Measurements from ENCODE around the gene NUP54.

DNA sequence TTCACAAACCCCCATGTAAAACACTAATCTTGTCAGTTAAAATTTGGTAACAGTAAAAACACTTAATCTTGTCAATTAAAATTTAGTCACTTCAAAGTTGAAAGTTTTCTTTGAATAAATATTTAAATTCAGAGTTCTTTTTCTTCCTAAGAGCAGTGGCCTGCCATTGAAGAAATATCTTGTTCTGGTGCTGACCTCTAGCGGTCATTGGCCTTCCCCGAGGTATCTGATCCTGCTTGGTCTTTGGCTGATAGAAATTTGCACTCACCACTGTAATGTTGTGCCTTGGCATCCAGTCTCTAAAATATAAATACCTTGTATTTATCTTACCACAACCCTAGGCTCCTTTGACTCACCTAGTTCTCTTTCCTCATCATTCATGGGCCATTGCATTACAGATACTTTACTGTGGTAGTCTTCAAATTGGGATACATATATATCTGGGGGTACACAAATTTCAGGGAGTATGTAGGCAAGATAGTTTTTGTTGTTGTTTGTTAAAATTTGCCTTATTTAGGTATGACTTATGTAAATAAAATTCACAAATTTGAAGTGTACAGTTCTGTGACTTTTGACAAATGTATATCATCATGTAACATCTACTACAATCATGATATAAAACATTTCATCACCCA, 80.4 kb downstream of the NUP54 start:
- TF ChIP-seq, protein P1, sequence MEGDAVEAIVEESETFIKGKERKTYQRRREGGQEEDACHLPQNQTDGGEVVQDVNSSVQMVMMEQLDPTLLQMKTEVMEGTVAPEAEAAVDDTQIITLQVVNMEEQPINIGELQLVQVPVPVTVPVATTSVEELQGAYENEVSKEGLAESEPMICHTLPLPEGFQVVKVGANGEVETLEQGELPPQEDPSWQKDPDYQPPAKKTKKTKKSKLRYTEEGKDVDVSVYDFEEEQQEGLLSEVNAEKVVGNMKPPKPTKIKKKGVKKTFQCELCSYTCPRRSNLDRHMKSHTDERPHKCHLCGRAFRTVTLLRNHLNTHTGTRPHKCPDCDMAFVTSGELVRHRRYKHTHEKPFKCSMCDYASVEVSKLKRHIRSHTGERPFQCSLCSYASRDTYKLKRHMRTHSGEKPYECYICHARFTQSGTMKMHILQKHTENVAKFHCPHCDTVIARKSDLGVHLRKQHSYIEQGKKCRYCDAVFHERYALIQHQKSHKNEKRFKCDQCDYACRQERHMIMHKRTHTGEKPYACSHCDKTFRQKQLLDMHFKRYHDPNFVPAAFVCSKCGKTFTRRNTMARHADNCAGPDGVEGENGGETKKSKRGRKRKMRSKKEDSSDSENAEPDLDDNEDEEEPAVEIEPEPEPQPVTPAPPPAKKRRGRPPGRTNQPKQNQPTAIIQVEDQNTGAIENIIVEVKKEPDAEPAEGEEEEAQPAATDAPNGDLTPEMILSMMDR (IDR thresholded peaks at IDR 0.05), result peak; percentile 63 to 86 (median 69)
- TF ChIP-seq POLR2A (IDR thresholded peaks at IDR 0.05), result no peak
